Measurements from ENCODE around the gene CLCN6.

The CLCN6 gene

GRCh38 chr1:11855430-11855829, 49.4 kb downstream of the CLCN6 start:
- no peak for DNase-seq (ENCODE audit: low spot score)

GRCh38 chr1:11856698-11857097, 50.7 kb downstream of the CLCN6 start:
- DNase-seq (ENCODE audit: low spot score): no peak

DNA sequence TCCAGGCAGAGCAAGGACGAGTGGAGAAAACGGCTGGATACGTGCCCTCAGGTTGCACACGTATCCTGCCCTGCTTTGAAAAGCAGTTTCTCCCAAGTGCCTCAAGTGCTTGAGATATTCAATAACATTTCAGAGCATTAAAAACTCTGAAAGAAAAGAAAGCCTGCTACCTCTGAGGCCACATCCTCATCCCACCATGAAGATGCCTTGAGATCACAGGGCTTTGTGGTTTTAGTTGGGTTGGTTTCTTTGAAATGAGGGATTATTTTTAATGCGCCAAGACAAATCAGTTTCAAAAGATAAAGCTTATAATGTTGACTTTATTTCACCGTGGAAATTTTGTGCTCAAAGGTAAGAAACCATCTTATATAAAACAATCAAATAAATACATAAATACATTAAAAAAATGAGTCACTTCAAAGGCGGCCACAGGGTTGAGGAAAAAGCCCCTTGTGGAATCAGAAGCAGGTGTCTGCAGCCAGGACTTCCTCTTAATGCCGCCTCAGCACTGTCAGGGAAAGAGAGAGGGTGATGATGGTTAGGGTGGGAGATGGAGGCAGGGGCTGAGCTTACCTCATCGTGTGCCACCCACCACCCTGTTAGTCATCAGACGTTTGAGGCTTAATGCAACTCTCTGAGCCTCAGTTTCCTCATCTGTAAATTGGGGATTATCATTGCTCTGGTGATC, 51.3 kb downstream of the CLCN6 start:
- DNase-seq (ENCODE audit: low spot score): no peak

- no peak for DNase-seq (ENCODE audit: low spot score)
Measured at GRCh38 chr1:11858158-11858557, 52.2 kb downstream of the CLCN6 start.

DNA sequence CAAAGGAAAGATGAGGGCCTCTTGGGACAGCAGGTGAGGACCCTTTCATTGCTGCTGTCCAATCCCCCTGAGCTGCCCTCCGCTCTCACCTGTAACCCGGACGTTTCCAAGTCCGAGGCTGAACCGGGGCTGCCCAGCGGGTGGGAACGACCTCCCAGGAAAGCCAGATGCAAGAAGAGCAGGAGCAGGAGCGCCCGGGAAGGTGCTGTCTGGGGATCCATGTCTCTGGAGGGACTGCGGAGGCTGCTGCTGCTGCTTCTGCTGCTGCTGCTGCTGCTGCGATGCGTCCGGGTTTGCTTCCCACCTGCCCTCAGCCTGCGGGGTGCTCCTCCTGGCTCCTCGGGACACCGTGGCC, 52.6 kb downstream of the CLCN6 start, which contains the start of gene NPPB:
Gene NPPB, minus strand, starts transcription at position 333 of the 355 bp plus-strand sequence. Its CDS starts 112 bp downstream, at position 221.
- DNase-seq (ENCODE audit: low spot score): no peak

- no peak for DNase-seq (ENCODE audit: low spot score)
Measured at GRCh38 chr1:11858968-11859871, 53.2 kb downstream of the CLCN6 start.

- no peak for DNase-seq (ENCODE audit: low spot score)
Measured at GRCh38 chr1:11860083-11860482, 54.1 kb downstream of the CLCN6 start.

DNA sequence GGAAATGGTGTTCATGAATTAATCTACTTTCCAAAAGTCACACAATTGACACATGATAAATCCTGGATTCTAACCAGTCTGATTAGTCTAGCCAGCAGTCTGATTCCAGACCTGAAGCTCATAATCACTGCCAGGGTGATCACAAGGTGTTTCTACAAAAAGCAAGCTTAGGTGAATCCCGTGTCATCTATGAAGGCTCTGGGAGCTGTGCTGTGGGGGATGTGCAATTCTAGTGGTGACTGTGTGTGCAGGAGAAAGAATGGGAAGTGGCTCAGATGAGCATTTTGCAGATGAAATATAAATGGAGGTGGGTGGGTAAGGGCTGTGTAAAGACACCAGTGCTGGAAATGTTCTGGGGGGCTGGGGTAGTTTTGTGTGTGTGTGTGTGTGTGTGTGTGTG, 54.6 kb downstream of the CLCN6 start:
- DNase-seq (ENCODE audit: low spot score): no peak

DNA sequence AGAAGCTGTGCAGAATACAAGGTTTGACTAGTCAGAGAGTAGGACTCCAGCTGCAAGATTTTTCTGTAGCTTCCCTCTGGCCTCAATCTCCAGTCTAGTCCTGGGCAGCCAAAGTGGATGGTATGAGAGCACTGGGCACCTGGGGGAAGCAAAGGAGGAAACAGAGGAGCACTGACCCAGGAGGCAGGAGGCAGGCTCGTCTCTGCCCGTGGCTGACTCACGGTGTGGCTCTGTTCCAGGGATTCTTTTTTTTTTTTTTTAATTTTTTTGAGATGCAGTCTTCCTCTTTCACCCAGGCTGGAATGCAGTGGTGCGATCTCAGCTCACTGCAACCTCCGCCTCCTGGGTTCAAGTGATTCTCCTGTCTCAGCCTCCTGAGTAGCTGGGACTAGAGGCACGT, 56.9 kb downstream of the CLCN6 start:
- no peak for DNase-seq (ENCODE audit: low spot score)

- no peak for DNase-seq (ENCODE audit: low spot score)
Measured at GRCh38 chr1:11868331-11868980, 62.5 kb downstream of the CLCN6 start.

- DNase-seq (ENCODE audit: low spot score): no peak
Measured at GRCh38 chr1:11869104-11869503, 63.1 kb downstream of the CLCN6 start.

DNA sequence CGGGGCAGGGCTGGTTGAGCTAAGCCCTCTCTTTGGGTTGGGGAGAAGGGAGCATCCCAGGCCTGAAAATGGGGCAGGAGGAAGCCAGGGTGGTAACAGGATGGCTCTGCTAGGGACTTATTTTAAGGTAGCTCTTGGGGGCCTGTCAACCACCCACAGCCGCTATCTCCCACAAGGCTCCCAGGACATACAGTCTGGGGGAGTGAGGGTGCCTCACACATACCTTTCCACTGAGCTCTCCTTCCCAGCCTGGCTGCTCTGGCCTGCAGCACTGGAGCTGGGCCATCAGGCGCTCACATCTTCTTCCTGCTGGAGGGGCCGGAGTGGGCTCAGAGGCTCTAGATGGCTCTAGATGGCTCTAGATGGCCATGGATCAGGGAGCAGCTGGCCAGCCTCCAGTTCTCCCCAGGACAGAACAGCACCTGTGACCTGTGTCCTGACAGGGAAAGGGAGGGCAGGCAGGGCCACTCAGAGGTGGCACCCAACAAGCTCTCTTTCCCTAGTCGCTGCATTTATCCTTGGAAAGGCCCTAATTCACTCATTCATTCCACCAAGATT, 63.7 kb downstream of the CLCN6 start:
- DNase-seq (ENCODE audit: low spot score): no peak

DNA sequence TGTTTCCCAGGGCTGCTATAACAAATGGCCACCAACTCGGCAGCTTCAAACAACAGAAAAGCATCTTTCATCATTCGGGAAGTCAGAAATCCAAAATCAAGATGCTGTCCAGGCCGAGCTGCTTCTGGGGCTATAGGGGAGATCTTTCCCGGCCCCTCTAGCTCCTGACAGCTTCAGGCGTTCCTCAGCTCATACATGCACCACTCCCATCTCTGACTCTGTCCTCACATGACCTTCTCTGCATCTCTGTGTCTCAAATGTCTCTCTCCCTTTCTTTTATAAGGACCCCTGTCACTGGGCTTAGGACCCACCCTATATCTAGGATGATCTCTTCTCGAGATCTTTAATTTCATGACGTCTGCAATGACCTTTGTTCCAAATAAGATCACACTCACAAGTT, 66.6 kb downstream of the CLCN6 start:
- DNase-seq (ENCODE audit: low spot score): no peak

GRCh38 chr1:11873395-11874257, 67.6 kb downstream of the CLCN6 start:
- DNase-seq (ENCODE audit: low spot score): no peak

GRCh38 chr1:11874258-11874562, 68.2 kb downstream of the CLCN6 start:
- DNase-seq (ENCODE audit: low spot score): no peak

DNA sequence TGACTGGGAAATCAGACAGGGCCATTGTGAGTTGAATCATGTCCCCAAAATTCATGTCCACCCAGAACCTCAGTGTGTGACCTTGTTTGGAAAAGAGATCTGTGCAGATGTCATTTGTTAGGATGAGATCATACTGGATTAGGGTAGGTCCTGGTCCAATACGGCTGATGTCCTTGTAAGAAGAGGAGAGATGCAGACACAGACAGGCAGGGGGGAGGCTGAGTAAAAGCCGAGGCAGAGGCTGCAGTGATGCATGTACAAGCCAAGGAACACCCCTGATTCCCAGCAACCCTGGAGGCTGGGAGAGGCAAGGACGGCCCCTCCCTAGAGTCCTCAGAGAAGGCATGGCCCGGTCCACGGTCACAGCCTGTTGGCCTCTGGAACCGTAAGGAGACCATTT, 68.6 kb downstream of the CLCN6 start:
- no peak for DNase-seq (ENCODE audit: low spot score)

- no peak for DNase-seq (ENCODE audit: low spot score)
Measured at GRCh38 chr1:11875094-11875493, 69.1 kb downstream of the CLCN6 start.

DNA sequence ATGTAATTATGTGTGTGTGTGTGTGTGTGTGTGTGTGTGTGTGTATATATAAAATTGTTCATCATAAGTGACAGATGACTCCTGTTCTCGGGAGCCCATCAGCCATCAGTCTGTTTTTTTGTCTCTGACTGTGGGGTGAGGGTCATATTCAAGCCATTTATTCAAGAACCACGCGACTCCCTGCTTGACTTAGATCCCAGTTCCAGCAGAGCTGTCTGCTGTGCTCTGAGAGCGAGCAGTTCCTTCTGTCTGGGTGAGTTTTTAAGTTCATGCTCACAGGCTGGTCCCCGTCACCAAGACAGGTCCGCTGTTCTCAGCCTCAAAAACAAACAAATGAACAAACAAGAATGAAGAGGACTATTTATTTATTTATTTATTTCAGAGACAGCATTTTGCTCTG, 71.1 kb downstream of the CLCN6 start:
- DNase-seq (ENCODE audit: low spot score): no peak

- no peak for DNase-seq (ENCODE audit: low spot score)
Measured at GRCh38 chr1:11878081-11878890, 72.3 kb downstream of the CLCN6 start.

DNA sequence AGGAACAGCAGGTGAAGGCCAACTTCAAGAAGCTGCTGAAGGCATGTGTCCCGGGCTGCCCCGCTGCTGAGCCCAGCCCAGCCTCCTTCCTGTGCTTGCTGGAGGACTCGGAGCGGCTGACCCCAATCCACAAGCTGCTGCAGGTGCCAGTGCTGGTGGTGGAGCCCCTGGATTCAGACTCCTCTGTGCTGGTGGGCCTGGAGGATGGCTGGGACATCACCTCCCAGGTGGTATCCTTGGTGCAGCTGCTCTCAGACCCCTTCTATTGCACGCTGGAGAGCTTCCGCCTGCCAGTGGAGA, 72.8 kb downstream of the CLCN6 start:
- no peak for DNase-seq (ENCODE audit: low spot score)

All from left forelimb (tissue), 1 donor.